WTC11 (cell line): ENCODE results near the gene ZNF547.

Experiments used
- CREB1 ChIP-seq: sonication (generic); formaldehyde crosslinking; IDR thresholded peaks from 2 replicates; pipeline ENCODE4 v1.8.0; 2023; ENCODE audit warnings: mild to moderate bottlenecking, missing genetic modification reagents
- TCF7 ChIP-seq: sonication (generic); formaldehyde crosslinking; IDR thresholded peaks from 2 replicates; pipeline ENCODE4 v1.8.0; 2022; ENCODE audit warnings: mild to moderate bottlenecking, low read depth, missing genetic modification reagents, moderate library complexity
- TF ChIP-seq, protein P1 (sequence below): sonication (generic); formaldehyde crosslinking; IDR thresholded peaks from 2 replicates; pipeline ENCODE4 v1.8.0; 2022; ENCODE audit warnings: mild to moderate bottlenecking, missing genetic modification reagents
- TF ChIP-seq, protein P2 (sequence below): sonication (generic); formaldehyde crosslinking; IDR thresholded peaks from 2 replicates; pipeline ENCODE4 v1.8.1; 2023; ENCODE audit warnings: mild to moderate bottlenecking, missing genetic modification reagents, borderline replicate concordance
- TF ChIP-seq, protein P3 (sequence below): fragments of 200-600 bp; IDR thresholded peaks from 2 replicates; pipeline ENCODE4 v1.8.0; 2022; ENCODE audit warnings: antibody characterized with exemption

DNA sequence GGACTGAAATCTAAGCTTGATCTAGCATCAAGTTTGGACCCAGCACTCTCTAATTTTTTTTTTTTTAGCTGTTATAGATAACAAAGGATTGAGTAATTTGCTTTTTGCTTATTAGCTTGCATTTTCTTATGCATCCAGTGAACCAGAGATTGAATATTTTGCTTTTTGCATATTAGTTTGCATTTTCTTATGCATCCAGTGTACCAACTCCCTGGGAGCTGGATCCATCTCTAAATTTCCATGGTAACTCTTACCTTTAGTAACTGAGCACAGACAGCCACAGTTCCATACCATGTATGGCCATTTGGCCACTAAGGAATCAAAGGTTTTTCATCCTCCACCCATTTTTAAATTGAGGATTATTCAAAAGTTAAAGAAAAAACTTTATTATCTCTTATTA is 17.6 kb downstream of the ZNF547 start:
- TF ChIP-seq TCF7 (no peak), CREB1 (CRISPR knock-in tag) (no peak)
- TF ChIP-seq, protein P1, sequence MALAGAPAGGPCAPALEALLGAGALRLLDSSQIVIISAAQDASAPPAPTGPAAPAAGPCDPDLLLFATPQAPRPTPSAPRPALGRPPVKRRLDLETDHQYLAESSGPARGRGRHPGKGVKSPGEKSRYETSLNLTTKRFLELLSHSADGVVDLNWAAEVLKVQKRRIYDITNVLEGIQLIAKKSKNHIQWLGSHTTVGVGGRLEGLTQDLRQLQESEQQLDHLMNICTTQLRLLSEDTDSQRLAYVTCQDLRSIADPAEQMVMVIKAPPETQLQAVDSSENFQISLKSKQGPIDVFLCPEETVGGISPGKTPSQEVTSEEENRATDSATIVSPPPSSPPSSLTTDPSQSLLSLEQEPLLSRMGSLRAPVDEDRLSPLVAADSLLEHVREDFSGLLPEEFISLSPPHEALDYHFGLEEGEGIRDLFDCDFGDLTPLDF (CRISPR knock-in tag) = no peak
- TF ChIP-seq, protein P2, sequence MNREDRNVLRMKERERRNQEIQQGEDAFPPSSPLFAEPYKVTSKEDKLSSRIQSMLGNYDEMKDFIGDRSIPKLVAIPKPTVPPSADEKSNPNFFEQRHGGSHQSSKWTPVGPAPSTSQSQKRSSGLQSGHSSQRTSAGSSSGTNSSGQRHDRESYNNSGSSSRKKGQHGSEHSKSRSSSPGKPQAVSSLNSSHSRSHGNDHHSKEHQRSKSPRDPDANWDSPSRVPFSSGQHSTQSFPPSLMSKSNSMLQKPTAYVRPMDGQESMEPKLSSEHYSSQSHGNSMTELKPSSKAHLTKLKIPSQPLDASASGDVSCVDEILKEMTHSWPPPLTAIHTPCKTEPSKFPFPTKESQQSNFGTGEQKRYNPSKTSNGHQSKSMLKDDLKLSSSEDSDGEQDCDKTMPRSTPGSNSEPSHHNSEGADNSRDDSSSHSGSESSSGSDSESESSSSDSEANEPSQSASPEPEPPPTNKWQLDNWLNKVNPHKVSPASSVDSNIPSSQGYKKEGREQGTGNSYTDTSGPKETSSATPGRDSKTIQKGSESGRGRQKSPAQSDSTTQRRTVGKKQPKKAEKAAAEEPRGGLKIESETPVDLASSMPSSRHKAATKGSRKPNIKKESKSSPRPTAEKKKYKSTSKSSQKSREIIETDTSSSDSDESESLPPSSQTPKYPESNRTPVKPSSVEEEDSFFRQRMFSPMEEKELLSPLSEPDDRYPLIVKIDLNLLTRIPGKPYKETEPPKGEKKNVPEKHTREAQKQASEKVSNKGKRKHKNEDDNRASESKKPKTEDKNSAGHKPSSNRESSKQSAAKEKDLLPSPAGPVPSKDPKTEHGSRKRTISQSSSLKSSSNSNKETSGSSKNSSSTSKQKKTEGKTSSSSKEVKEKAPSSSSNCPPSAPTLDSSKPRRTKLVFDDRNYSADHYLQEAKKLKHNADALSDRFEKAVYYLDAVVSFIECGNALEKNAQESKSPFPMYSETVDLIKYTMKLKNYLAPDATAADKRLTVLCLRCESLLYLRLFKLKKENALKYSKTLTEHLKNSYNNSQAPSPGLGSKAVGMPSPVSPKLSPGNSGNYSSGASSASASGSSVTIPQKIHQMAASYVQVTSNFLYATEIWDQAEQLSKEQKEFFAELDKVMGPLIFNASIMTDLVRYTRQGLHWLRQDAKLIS (CRISPR knock-in tag) = no peak
- TF ChIP-seq, protein P3, sequence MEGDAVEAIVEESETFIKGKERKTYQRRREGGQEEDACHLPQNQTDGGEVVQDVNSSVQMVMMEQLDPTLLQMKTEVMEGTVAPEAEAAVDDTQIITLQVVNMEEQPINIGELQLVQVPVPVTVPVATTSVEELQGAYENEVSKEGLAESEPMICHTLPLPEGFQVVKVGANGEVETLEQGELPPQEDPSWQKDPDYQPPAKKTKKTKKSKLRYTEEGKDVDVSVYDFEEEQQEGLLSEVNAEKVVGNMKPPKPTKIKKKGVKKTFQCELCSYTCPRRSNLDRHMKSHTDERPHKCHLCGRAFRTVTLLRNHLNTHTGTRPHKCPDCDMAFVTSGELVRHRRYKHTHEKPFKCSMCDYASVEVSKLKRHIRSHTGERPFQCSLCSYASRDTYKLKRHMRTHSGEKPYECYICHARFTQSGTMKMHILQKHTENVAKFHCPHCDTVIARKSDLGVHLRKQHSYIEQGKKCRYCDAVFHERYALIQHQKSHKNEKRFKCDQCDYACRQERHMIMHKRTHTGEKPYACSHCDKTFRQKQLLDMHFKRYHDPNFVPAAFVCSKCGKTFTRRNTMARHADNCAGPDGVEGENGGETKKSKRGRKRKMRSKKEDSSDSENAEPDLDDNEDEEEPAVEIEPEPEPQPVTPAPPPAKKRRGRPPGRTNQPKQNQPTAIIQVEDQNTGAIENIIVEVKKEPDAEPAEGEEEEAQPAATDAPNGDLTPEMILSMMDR = no peak
